ENCODE measurements around the gene YKT6. TPM values are rescaled to one million over a fixed set of nuclear protein-coding genes. Genes with fewer than 3 reads are reported as not detected.
A peak's percentile ranks its signal among the peaks of the same experiment; 100 is the strongest.

The YKT6 gene
- total and polyA plus RNA-seq, 2 experiments from 2014 or later = 75.7 to 86.9 TPM

DNA sequence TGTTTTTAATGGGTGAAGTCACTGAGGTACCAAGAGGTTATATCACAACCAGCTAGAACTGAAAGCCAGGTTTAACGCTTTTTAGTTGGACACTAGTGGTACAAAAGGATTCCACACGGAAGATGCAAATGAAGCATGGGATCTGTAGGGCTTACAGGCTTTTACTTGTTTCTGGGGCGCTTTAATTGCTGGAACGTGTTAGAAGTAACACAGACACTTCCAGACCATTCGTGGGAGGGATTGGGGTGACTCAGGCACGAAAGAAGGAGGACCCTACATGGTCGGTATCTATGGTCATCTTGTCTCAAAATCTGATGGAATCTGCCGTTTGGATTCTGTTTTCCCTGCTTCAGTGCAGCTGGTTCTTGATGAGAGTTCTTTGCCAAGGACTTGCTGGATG is 1.0 kb downstream of the YKT6 start:
- TF ChIP-seq EZH2phosphoT487 (IDR thresholded peaks at IDR 0.05; ENCODE audit: low read depth, severe bottlenecking, unreplicated experiment) = no peak
- no peak for TF ChIP-seq EZH2 (IDR thresholded peaks at IDR 0.05; ENCODE audit: borderline replicate concordance)
- TF ChIP-seq, protein P1, sequence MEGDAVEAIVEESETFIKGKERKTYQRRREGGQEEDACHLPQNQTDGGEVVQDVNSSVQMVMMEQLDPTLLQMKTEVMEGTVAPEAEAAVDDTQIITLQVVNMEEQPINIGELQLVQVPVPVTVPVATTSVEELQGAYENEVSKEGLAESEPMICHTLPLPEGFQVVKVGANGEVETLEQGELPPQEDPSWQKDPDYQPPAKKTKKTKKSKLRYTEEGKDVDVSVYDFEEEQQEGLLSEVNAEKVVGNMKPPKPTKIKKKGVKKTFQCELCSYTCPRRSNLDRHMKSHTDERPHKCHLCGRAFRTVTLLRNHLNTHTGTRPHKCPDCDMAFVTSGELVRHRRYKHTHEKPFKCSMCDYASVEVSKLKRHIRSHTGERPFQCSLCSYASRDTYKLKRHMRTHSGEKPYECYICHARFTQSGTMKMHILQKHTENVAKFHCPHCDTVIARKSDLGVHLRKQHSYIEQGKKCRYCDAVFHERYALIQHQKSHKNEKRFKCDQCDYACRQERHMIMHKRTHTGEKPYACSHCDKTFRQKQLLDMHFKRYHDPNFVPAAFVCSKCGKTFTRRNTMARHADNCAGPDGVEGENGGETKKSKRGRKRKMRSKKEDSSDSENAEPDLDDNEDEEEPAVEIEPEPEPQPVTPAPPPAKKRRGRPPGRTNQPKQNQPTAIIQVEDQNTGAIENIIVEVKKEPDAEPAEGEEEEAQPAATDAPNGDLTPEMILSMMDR (IDR thresholded peaks at IDR 0.05; ENCODE audit: poor library complexity) = no peak
- Histone ChIP-seq H2AFZ (no peak overlapping the region), H3K79me2 (peaks cover 47% of the 10 kb centered on the region), H3K27me3 (no peaks in the 10 kb centered on the region), H4K20me1 (ENCODE audit: insufficient read depth, poor library complexity, severe bottlenecking) (peaks cover 22% of the 10 kb centered on the region), H3K4me2 (peak overlapping the region; percentile 85), H3K9me3 (ENCODE audit: low read depth) (no peaks in the 10 kb centered on the region), H3K4me3 (peak overlapping the region; percentile 80), H3K9me2 (replicated peaks; ENCODE audit: insufficient read depth) (no peaks in the 10 kb centered on the region), H3K36me3 (replicated peaks; ENCODE audit: insufficient read depth, low read depth) (no peaks in the 10 kb centered on the region), H3K4me1 (ENCODE audit: insufficient read depth) (peaks cover 8% of the 10 kb centered on the region), H3K27ac (peak overlapping the region; percentile 87)
- DNase-seq (ENCODE audit: low spot score) = no peak
- WGBS (ENCODE audit: low lambda C conversion rate, missing lambda C conversion rate) = 12% methylated on average over 8 of the region's 8 CpGs

DNA sequence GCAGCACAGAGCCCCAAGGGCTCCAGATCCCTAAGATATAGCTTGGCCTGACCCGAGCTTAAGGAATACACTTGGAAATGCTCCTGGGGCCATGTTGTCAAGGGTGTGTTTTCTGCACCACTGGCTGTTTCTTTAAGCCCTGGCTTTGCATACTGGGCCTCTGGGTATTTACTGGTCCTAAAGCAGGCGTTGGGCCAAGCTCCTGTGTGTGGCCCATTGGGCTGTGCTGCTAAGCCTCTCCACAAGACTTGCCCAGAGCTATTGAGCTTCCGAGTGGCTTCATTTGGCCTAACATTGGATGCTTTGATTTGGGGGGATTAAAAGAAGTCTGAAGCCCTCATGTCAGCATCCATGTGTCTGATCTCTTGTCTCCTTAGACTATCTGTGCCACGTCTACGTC is 5.2 kb downstream of the YKT6 start:
- no peaks in the 10 kb centered on the region for H3K36me3 ChIP-seq (replicated peaks; ENCODE audit: insufficient read depth, low read depth)
- H3K79me2 ChIP-seq = peaks cover 46% of the 10 kb centered on the region
- no peak overlapping the region for H3K4me2 ChIP-seq
- H3K27me3 ChIP-seq = no peaks in the 10 kb centered on the region
- TF ChIP-seq EZH2 (IDR thresholded peaks at IDR 0.05; ENCODE audit: borderline replicate concordance) (no peak), EZH2phosphoT487 (IDR thresholded peaks at IDR 0.05; ENCODE audit: low read depth, severe bottlenecking, unreplicated experiment) (no peak)
- TF ChIP-seq, protein P1 (IDR thresholded peaks at IDR 0.05; ENCODE audit: poor library complexity) = no peak
- no peak overlapping the region for H3K4me3 ChIP-seq
- H3K9me2 ChIP-seq (replicated peaks; ENCODE audit: insufficient read depth) = no peaks in the 10 kb centered on the region
- H2AFZ ChIP-seq = no peak overlapping the region
- DNase-seq (ENCODE audit: low spot score) = no peak
- peaks cover 22% of the 10 kb centered on the region for H4K20me1 ChIP-seq (ENCODE audit: insufficient read depth, poor library complexity, severe bottlenecking)
- WGBS (ENCODE audit: low lambda C conversion rate, missing lambda C conversion rate) = 97% methylated on average over 5 of the region's 5 CpGs
- H3K4me1 ChIP-seq (ENCODE audit: insufficient read depth) = peaks cover 8% of the 10 kb centered on the region
- H3K9me3 ChIP-seq (ENCODE audit: low read depth) = no peaks in the 10 kb centered on the region
- H3K27ac ChIP-seq = no peak overlapping the region

DNA sequence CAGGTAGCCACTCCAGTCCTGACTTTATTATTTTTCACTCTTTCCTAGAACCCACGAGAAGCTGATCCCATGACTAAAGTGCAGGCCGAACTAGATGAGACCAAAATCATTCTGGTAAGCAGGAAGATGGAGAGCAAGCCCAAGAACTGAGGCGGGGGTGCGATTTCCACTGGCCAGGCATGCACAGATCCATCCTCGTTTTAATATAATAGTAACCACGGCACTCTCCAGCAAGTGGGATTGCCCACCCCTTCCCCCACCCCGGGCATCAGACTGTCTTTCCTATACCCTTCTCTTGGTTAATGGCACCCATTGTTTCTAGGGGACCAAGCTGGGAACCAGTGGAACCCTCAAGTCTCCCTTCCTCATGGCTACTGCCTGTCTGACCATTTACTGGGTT is 7.3 kb downstream of the YKT6 start:
- H4K20me1 ChIP-seq (ENCODE audit: insufficient read depth, poor library complexity, severe bottlenecking) = peaks cover 8% of the 10 kb centered on the region
- no peak for DNase-seq (ENCODE audit: low spot score)
- no peak overlapping the region for H3K4me2 ChIP-seq
- 94% methylated on average over 7 of the region's 7 CpGs for WGBS (ENCODE audit: low lambda C conversion rate, missing lambda C conversion rate)
- no peak overlapping the region for H3K4me3 ChIP-seq
- no peak overlapping the region for H2AFZ ChIP-seq
- no peaks in the 10 kb centered on the region for H3K9me2 ChIP-seq (replicated peaks; ENCODE audit: insufficient read depth)
- peaks cover 27% of the 10 kb centered on the region for H3K79me2 ChIP-seq
- TF ChIP-seq EZH2 (IDR thresholded peaks at IDR 0.05; ENCODE audit: borderline replicate concordance) (no peak), EZH2phosphoT487 (IDR thresholded peaks at IDR 0.05; ENCODE audit: low read depth, severe bottlenecking, unreplicated experiment) (no peak)
- TF ChIP-seq, protein P1 (IDR thresholded peaks at IDR 0.05; ENCODE audit: poor library complexity) = no peak
- no peaks in the 10 kb centered on the region for H3K4me1 ChIP-seq (ENCODE audit: insufficient read depth)
- H3K27me3 ChIP-seq = no peaks in the 10 kb centered on the region
- no peaks in the 10 kb centered on the region for H3K9me3 ChIP-seq (ENCODE audit: low read depth)
- no peak overlapping the region for H3K27ac ChIP-seq
- H3K36me3 ChIP-seq (replicated peaks; ENCODE audit: insufficient read depth, low read depth) = no peaks in the 10 kb centered on the region

DNA sequence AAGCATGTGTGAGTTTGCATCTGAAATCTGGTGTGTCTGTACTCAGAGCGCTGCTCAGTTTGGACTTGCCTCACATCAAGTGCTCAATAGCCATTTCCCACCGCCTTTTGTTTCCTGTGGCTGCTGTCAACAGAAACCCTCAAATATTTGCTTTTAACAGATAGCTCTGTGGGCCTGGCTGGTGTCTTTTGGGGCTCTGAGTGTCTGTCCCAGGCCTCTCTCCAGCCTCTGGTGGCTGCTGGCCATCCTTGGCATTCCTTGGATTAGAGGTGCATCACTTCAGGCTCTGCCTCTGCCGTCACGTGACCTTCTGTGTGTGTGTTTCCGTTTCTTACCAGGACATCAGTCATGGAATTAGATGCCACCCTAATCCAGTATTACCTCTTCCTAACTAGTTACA is 9.3 kb downstream of the YKT6 start:
- no peak overlapping the region for H3K27ac ChIP-seq
- no peaks in the 10 kb centered on the region for H4K20me1 ChIP-seq (ENCODE audit: insufficient read depth, poor library complexity, severe bottlenecking)
- no peak for DNase-seq (ENCODE audit: low spot score)
- WGBS (ENCODE audit: low lambda C conversion rate, missing lambda C conversion rate) = 89% methylated on average over 5 of the region's 5 CpGs
- H3K4me2 ChIP-seq = no peak overlapping the region
- H3K79me2 ChIP-seq = peaks cover 8% of the 10 kb centered on the region
- H3K9me3 ChIP-seq (ENCODE audit: low read depth) = no peaks in the 10 kb centered on the region
- H3K4me3 ChIP-seq = no peak overlapping the region
- no peaks in the 10 kb centered on the region for H3K9me2 ChIP-seq (replicated peaks; ENCODE audit: insufficient read depth)
- no peaks in the 10 kb centered on the region for H3K27me3 ChIP-seq
- no peak overlapping the region for H2AFZ ChIP-seq
- TF ChIP-seq, protein P1 (IDR thresholded peaks at IDR 0.05; ENCODE audit: poor library complexity) = no peak
- no peak for TF ChIP-seq EZH2 (IDR thresholded peaks at IDR 0.05; ENCODE audit: borderline replicate concordance)
- TF ChIP-seq EZH2phosphoT487 (IDR thresholded peaks at IDR 0.05; ENCODE audit: low read depth, severe bottlenecking, unreplicated experiment) = no peak
- no peaks in the 10 kb centered on the region for H3K4me1 ChIP-seq (ENCODE audit: insufficient read depth)
- no peaks in the 10 kb centered on the region for H3K36me3 ChIP-seq (replicated peaks; ENCODE audit: insufficient read depth, low read depth)
